Measurements from ENCODE around the gene FXYD3. TPM values are rescaled to one million over a fixed set of nuclear protein-coding genes. Genes with fewer than 3 reads are reported as not detected.

FXYD3 gene
- total and polyA plus RNA-seq, 4 donors, result 0.32 to 0.45 TPM; not detected in 2

GRCh38 chr19:35123573-35123972, 8.0 kb downstream of the FXYD3 start:
- DNase-seq (ENCODE audit: low spot score), result no peak
- Histone ChIP-seq H3K36me3 (ENCODE audit: control insufficient read depth in 4 of 4, insufficient read depth in 3 of 4, low read depth in 1 of 4, low read length in 3 of 4) (no peaks in the 10 kb centered on the region), H3K9me3 (ENCODE audit: control insufficient read depth in 4 of 4, low read length in 3 of 4) (no peaks in the 10 kb centered on the region), H3K27me3 (ENCODE audit: control insufficient read depth in 4 of 4, insufficient read depth in 4 of 4, low read length in 3 of 4) (no peaks in the 10 kb centered on the region), H3K27ac (ENCODE audit: low read depth in 1 of 2, low read length in 2 of 2) (no peak overlapping the region), H3K9ac (ENCODE audit: low read depth in 1 of 2, low read length in 2 of 2) (peak overlapping the region in 1 of 2 donors; percentile 90), H3K4me3 (ENCODE audit: low read depth in 1 of 3, low read length in 3 of 3) (peak overlapping the region in 1 of 3 donors; percentile 93), H3K4me1 (ENCODE audit: control insufficient read depth in 4 of 4, insufficient read depth in 4 of 4, low read length in 3 of 4) (peaks cover 4 to 19% (median 15%) of the 10 kb centered on the region in 4 donors)
- 75% methylated on average over 5 of the region's 5 CpGs for WGBS
- TF ChIP-seq NR2F2 (IDR thresholded peaks at IDR 0.05), result no peak
- TF ChIP-seq TAF1 (conservative IDR thresholded peaks at IDR 0.05), result no peak

- H3K4me3 ChIP-seq (ENCODE audit: low read depth in 1 of 3, low read length in 3 of 3), result peak overlapping the region; percentile 56 to 93 (median 60)
- H3K36me3 ChIP-seq (ENCODE audit: control insufficient read depth in 4 of 4, insufficient read depth in 3 of 4, low read depth in 1 of 4, low read length in 3 of 4), result no peaks in the 10 kb centered on the region
- no peaks in the 10 kb centered on the region for H3K27me3 ChIP-seq (ENCODE audit: control insufficient read depth in 4 of 4, insufficient read depth in 4 of 4, low read length in 3 of 4)
- H3K9ac ChIP-seq (ENCODE audit: low read depth in 1 of 2, low read length in 2 of 2), result peak overlapping the region; percentile 61 to 90
- H3K27ac ChIP-seq (ENCODE audit: low read depth in 1 of 2, low read length in 2 of 2), result peak overlapping the region; percentile 83 to 86
- peaks cover 4 to 18% (median 13%) of the 10 kb centered on the region in 4 donors for H3K4me1 ChIP-seq (ENCODE audit: control insufficient read depth in 4 of 4, insufficient read depth in 4 of 4, low read length in 3 of 4)
- DNase-seq (ENCODE audit: low spot score), result peak; percentile 88
- WGBS, result 12% methylated on average over 42 of the region's 42 CpGs
- H3K9me3 ChIP-seq (ENCODE audit: control insufficient read depth in 4 of 4, low read length in 3 of 4), result no peaks in the 10 kb centered on the region
- TF ChIP-seq REST (IDR thresholded peaks at IDR 0.05), result peak; percentile 35
- TF ChIP-seq GABPA (IDR thresholded peaks at IDR 0.05 in 1 of 2, conservative IDR thresholded peaks at IDR 0.05 in 1 of 2), result no peak
- TF ChIP-seq TAF1 (conservative IDR thresholded peaks at IDR 0.05), result no peak
- TF ChIP-seq YY1 (IDR thresholded peaks at IDR 0.05), result peak; percentile 64
These were observed 8.8 kb downstream of the FXYD3 start for GRCh38 chr19:35124098-35125060.

GRCh38 chr19:35125270-35125717, 9.7 kb downstream of the FXYD3 start:
- DNase-seq (ENCODE audit: low spot score), result no peak
- peaks cover 4 to 15% (median 11%) of the 10 kb centered on the region in 4 donors for H3K4me1 ChIP-seq (ENCODE audit: control insufficient read depth in 4 of 4, insufficient read depth in 4 of 4, low read length in 3 of 4)
- WGBS, result 88% methylated on average over 19 of the region's 19 CpGs
- TF ChIP-seq ZBTB33 (IDR thresholded peaks at IDR 0.05) (no peak), YY1 (IDR thresholded peaks at IDR 0.05) (no peak), RAD21 (IDR thresholded peaks at IDR 0.05) (no peak), HNF4G (IDR thresholded peaks at IDR 0.05) (no peak), CTCF (IDR thresholded peaks at IDR 0.05; ENCODE audit: low read depth, low read length, missing input control) (no peak), REST (IDR thresholded peaks at IDR 0.05) (no peak), RXRA (IDR thresholded peaks at IDR 0.05) (no peak), JUND (IDR thresholded peaks at IDR 0.05) (no peak), ATF3 (IDR thresholded peaks at IDR 0.05) (no peak), FOXA1 (IDR thresholded peaks at IDR 0.05) (no peak), SP1 (IDR thresholded peaks at IDR 0.05) (no peak), GABPA (IDR thresholded peaks at IDR 0.05 in 1 of 2, conservative IDR thresholded peaks at IDR 0.05 in 1 of 2) (no peak)

More at GRCh38 chr19:35125270-35125717, 9.7 kb downstream of the FXYD3 start:
- H3K9me3 ChIP-seq (ENCODE audit: control insufficient read depth in 4 of 4, low read length in 3 of 4), result no peaks in the 10 kb centered on the region
- H3K36me3 ChIP-seq (ENCODE audit: control insufficient read depth in 4 of 4, insufficient read depth in 3 of 4, low read depth in 1 of 4, low read length in 3 of 4), result no peaks in the 10 kb centered on the region
- H3K9ac ChIP-seq (ENCODE audit: low read depth in 1 of 2, low read length in 2 of 2), result no peak overlapping the region
- H3K4me3 ChIP-seq (ENCODE audit: low read depth in 1 of 3, low read length in 3 of 3), result no peak overlapping the region
- no peaks in the 10 kb centered on the region for H3K27me3 ChIP-seq (ENCODE audit: control insufficient read depth in 4 of 4, insufficient read depth in 4 of 4, low read length in 3 of 4)
- H3K27ac ChIP-seq (ENCODE audit: low read depth in 1 of 2, low read length in 2 of 2), result no peak overlapping the region

Measured in liver (tissue), 9 donors.